H1 (cell line): ENCODE measurements around the gene CP. TPM values are rescaled to one million over a fixed set of nuclear protein-coding genes. Genes with fewer than 3 reads are reported as not detected.
A peak's percentile ranks its signal among the peaks of the same experiment; 100 is the strongest.

Experiments used
- CTCF ChIA-PET: fragments of 300-600 bp; sonication (Branson Sonifier 250); formaldehyde crosslinking; loops from one replicate; lab custom pipeline; 2021; ENCODE audit not compliant: partially characterized antibody; lab: Charles Lee
- POLR2A ChIA-PET: fragments of 300-600 bp; sonication (Branson Sonifier 250); formaldehyde crosslinking; loops from one replicate; lab custom pipeline; 2021; ENCODE audit warnings: inconsistent platforms; ENCODE audit not compliant: partially characterized antibody; lab: Charles Lee
- DNase-seq, 2 experiments: peaks; one replicate each; pipeline versions ENCODE4 v3.0.0 to v3.0.0-alpha.2; 2010 to 2022; ENCODE audit warnings: low spot score in 2 of 2, low read depth in 1 of 2, mixed read lengths in 1 of 2
- FAIRE-seq: peaks from 2 replicates; lab custom pipeline; 2011; peaks lifted over from hg19 to GRCh38; lab: Jason Lieb, UNC
- H2AFZ ChIP-seq: 2 replicates; pipeline ENCODE4 v1.8.1; 2012; ENCODE audit warnings: low read length, inconsistent platforms
- H2AK5ac ChIP-seq: 2 replicates; pipeline ENCODE4 v1.6.1; 2013; ENCODE audit warnings: low read depth, low read length
- H2BK120ac ChIP-seq: replicated peaks from 2 replicates; pipeline ENCODE3; 2013; ENCODE audit warnings: low read depth, low read length, inconsistent platforms
- H2BK12ac ChIP-seq: 2 replicates; pipeline ENCODE4 v1.6.1; 2013; ENCODE audit warnings: low read depth, low read length
- H2BK15ac ChIP-seq: 2 replicates; pipeline ENCODE4 v1.6.1; 2013; ENCODE audit warnings: low read length
- H2BK20ac ChIP-seq: 2 replicates; pipeline ENCODE4 v1.6.1; 2013; ENCODE audit warnings: low read length
- H2BK5ac ChIP-seq: 2 replicates; pipeline ENCODE4 v1.6.1; 2013; ENCODE audit warnings: low read depth, low read length
- H3K14ac ChIP-seq: 2 replicates; pipeline ENCODE4 v1.6.1; 2013; ENCODE audit warnings: inconsistent platforms; ENCODE audit not compliant: insufficient read length
- H3K18ac ChIP-seq: 2 replicates; pipeline ENCODE4 v1.6.1; 2013; ENCODE audit warnings: low read length; ENCODE audit errors: extremely low read depth
- H3K23ac ChIP-seq: 2 replicates; pipeline ENCODE4 v1.6.1; 2013; ENCODE audit warnings: inconsistent platforms; ENCODE audit not compliant: insufficient read length
- H3K23me2 ChIP-seq: 2 replicates; pipeline ENCODE4 v1.6.1; 2013; ENCODE audit warnings: low read depth, low read length
- H3K27ac ChIP-seq: 2 replicates; pipeline ENCODE4 v1.6.1; 2011; ENCODE audit warnings: low read depth, low read length, inconsistent platforms
- H3K27me3 ChIP-seq, 4 experiments: replicated peaks in 1 of 4; 1 replicate in 1 of 4; 2 replicates in 3 of 4; pipeline versions ENCODE4 v1.6.1 to v1.8.1; 2011 to 2013; ENCODE audit warnings: low read length in 3 of 4, mild to moderate bottlenecking in 3 of 4, inconsistent platforms in 2 of 4, mixed read lengths in 2 of 4, moderate library complexity in 1 of 4; ENCODE audit not compliant: control insufficient read depth in 3 of 4, insufficient read depth in 3 of 4; ENCODE audit errors: extremely low read depth in 1 of 4
- H3K36me3 ChIP-seq, 4 experiments: 2 replicates each; pipeline versions ENCODE4 v1.6.1 to v1.8.1; 2011 to 2013; ENCODE audit warnings: mild to moderate bottlenecking in 4 of 4, low read length in 3 of 4, moderate library complexity in 2 of 4, control low read depth in 1 of 4, inconsistent platforms in 1 of 4; ENCODE audit not compliant: insufficient read depth in 4 of 4, control insufficient read depth in 2 of 4
- H3K4ac ChIP-seq: replicated peaks from 2 replicates; pipeline ENCODE3; 2013; ENCODE audit warnings: low read length, low read depth, mixed read lengths, inconsistent platforms; ENCODE audit not compliant: insufficient read length
- H3K4me1 ChIP-seq, 4 experiments: replicated peaks in 1 of 4; 1 replicate in 1 of 4; 2 replicates in 3 of 4; pipeline versions ENCODE4 v1.6.1 to v1.8.1; 2011 to 2013; ENCODE audit warnings: low read length in 3 of 4, inconsistent platforms in 2 of 4, mixed read lengths in 1 of 4; ENCODE audit not compliant: insufficient read depth in 4 of 4, control insufficient read depth in 3 of 4
- H3K4me2 ChIP-seq, 2 experiments: 2 replicates each; pipeline versions ENCODE4 v1.6.1 to v1.8.1; 2011 to 2013; ENCODE audit warnings: low read depth in 2 of 2, low read length in 2 of 2, control low read depth in 1 of 2, inconsistent platforms in 1 of 2, mild to moderate bottlenecking in 1 of 2; ENCODE audit not compliant: insufficient read depth in 1 of 2
- H3K4me3 ChIP-seq, 4 experiments: fragments of 200-600, 300-600 bp in 1 of 4; sonication (generic), shearing (Covaris generic), sonication (Bioruptor Twin) in 1 of 4; 2 replicates each; pipeline versions ENCODE4 v1.5.1 to v1.8.1; 2011 to 2016; ENCODE audit warnings: low read length in 4 of 4, low read depth in 3 of 4, control low read depth in 2 of 4, inconsistent platforms in 2 of 4, mild to moderate bottlenecking in 2 of 4, mixed read lengths in 1 of 4, moderate library complexity in 1 of 4; ENCODE audit not compliant: insufficient read depth in 2 of 4; ENCODE audit errors: extremely low read depth in 1 of 4
- H3K56ac ChIP-seq: replicated peaks from 2 replicates; pipeline ENCODE3; 2013; ENCODE audit warnings: low read depth, mild to moderate bottlenecking, mixed read lengths, low read length, inconsistent platforms; ENCODE audit not compliant: insufficient read length
- H3K79me1 ChIP-seq: 2 replicates; pipeline ENCODE4 v1.6.1; 2013; ENCODE audit warnings: low read depth, low read length, control low read depth
- H3K79me2 ChIP-seq, 2 experiments: 2 replicates each; pipeline versions ENCODE4 v1.6.1 to v1.8.1; 2012 to 2013; ENCODE audit warnings: low read length in 2 of 2, mild to moderate bottlenecking in 2 of 2, inconsistent platforms in 1 of 2; ENCODE audit not compliant: insufficient read depth in 2 of 2, control insufficient read depth in 1 of 2
- H3K9ac ChIP-seq, 4 experiments: replicated peaks in 1 of 4; 1 replicate in 1 of 4; 2 replicates in 3 of 4; pipeline versions ENCODE4 v1.6.1 to v1.8.1; 2011 to 2013; ENCODE audit warnings: low read depth in 3 of 4, low read length in 3 of 4, control low read depth in 2 of 4, mild to moderate bottlenecking in 2 of 4, moderate library complexity in 2 of 4, inconsistent platforms in 1 of 4; ENCODE audit errors: extremely low read depth in 1 of 4
- H3K9me3 ChIP-seq, 2 experiments: 2 replicates each; pipeline versions ENCODE4 v1.6.1 to v1.8.1; 2012 to 2013; ENCODE audit warnings: mild to moderate bottlenecking in 2 of 2, moderate library complexity in 2 of 2, control low read depth in 1 of 2, inconsistent platforms in 1 of 2, low read depth in 1 of 2, low read length in 1 of 2, mixed read lengths in 1 of 2; ENCODE audit not compliant: insufficient read depth in 2 of 2
- H4K20me1 ChIP-seq, 2 experiments: replicated peaks in 1 of 2; 2 replicates each; pipeline versions ENCODE3 to v1.8.1; 2011 to 2013; ENCODE audit warnings: inconsistent platforms in 2 of 2, low read length in 2 of 2, mild to moderate bottlenecking in 1 of 2; ENCODE audit not compliant: insufficient read depth in 2 of 2, control insufficient read depth in 1 of 2
- H4K5ac ChIP-seq: 2 replicates; pipeline ENCODE4 v1.6.1; 2013; ENCODE audit warnings: low read length, low read depth, mixed read lengths, inconsistent platforms; ENCODE audit not compliant: insufficient read length
- H4K8ac ChIP-seq: 2 replicates; pipeline ENCODE4 v1.8.0; 2013; ENCODE audit warnings: mild to moderate bottlenecking, moderate library complexity, low read length, inconsistent platforms; ENCODE audit not compliant: insufficient read depth; ENCODE audit errors: extremely low read depth
- H4K91ac ChIP-seq: replicated peaks from 2 replicates; pipeline ENCODE3; 2013; ENCODE audit warnings: low read length, mixed read lengths, inconsistent platforms; ENCODE audit not compliant: insufficient read length
- BCL11A ChIP-seq, 2 experiments: IDR thresholded peaks; one replicate each; pipeline ENCODE4 v1.6.1; 2011; ENCODE audit warnings: low read depth in 2 of 2, low read length in 2 of 2, mild to moderate bottlenecking in 2 of 2
- CBX5 ChIP-seq: fragments of 300-800, 300-1000 bp; sonication (generic); IDR thresholded peaks from 2 replicates; pipeline ENCODE4 v1.7.1; 2016; ENCODE audit warnings: antibody characterized with exemption, low read length, low read depth
- E2F6 ChIP-seq: IDR thresholded peaks from 2 replicates; pipeline ENCODE4 v1.6.1; 2012; ENCODE audit warnings: inconsistent platforms
- JUND ChIP-seq: IDR thresholded peaks from 2 replicates; pipeline ENCODE4 v1.6.1; 2011; ENCODE audit warnings: mild to moderate bottlenecking, improper control_type of control experiment, low read length
- KDM1A ChIP-seq: fragments of 200-600, 300-600 bp; sonication (generic); IDR thresholded peaks from 2 replicates; pipeline ENCODE4 v1.7.1; 2016; ENCODE audit warnings: mild to moderate bottlenecking, low read length, borderline replicate concordance
- POLR2AphosphoS5 ChIP-seq: IDR thresholded peaks from 2 replicates; pipeline ENCODE4 v1.6.1; 2011; ENCODE audit warnings: low read depth, low read length
- RXRA ChIP-seq: IDR thresholded peaks from 2 replicates; pipeline ENCODE4 v1.6.1; 2011; ENCODE audit warnings: low read depth, mild to moderate bottlenecking, low read length, moderate library complexity; ENCODE audit not compliant: insufficient read depth
- SIN3A ChIP-seq, 2 experiments: IDR thresholded peaks in 1 of 2; conservative IDR thresholded peaks in 1 of 2; 2 replicates each; pipeline ENCODE4 v1.6.1; 2011 to 2012; ENCODE audit warnings: low read length in 2 of 2, improper control_type of control experiment in 1 of 2, low read depth in 1 of 2, mild to moderate bottlenecking in 1 of 2
- SIRT6 ChIP-seq: IDR thresholded peaks from one replicate; pipeline ENCODE4 v1.7.1; 2012; ENCODE audit warnings: low read length, inconsistent platforms
- TBP ChIP-seq: IDR thresholded peaks from 2 replicates; pipeline ENCODE4 v1.6.1; 2011; ENCODE audit warnings: low read depth, low read length, improper control_type of control experiment
- WGBS, 2 experiments: shearing (Covaris generic) in 1 of 2; methylation state at CpG; one replicate each; pipeline versions ENCODE4 v1.1.6 to v1.1.7; 2013 to 2015; ENCODE audit warnings: low lambda C conversion rate in 2 of 2, mixed read lengths in 2 of 2, inconsistent platforms in 1 of 2, low coverage in 1 of 2, missing lambda C conversion rate in 1 of 2; ENCODE audit not compliant: insufficient replicate concordance in 2 of 2, insufficient coverage in 1 of 2, insufficient read length in 1 of 2; ENCODE audit errors: extremely low coverage in 1 of 2, missing lambda C conversion rate in 1 of 2; 5-methylcytosine and 5-hydroxymethylcytosine counted together
- long read RNA-seq, 2 experiments: library from RNA in 1 of 2; library from capped mRNA in 1 of 2; stranded (forward); transcript quantifications; one replicate each; pipeline ENCODE4 v2.0.0, GENCODE V29; 2021; ENCODE audit warnings: inconsistent platforms in 1 of 2
- polyA minus RNA-seq, 3 experiments: library from RNA; depleted of rRNA, polyadenylated mRNA; stranded (reverse); fragments of >200 nt; gene quantifications; 1 replicate in 2 of 3; 2 replicates in 1 of 3; pipeline ENCODE4 v1.2.3, GENCODE V29; 2011
- polyA plus RNA-seq, 7 experiments: library from polyadenylated mRNA; depleted of rRNA in 3 of 7; stranded (reverse) in 5 of 7; unstranded in 2 of 7; fragments of >200 nt in 5 of 7; fragments of 200-250 nt in 2 of 7; gene quantifications; 1 replicate in 5 of 7; 2 replicates in 1 of 7; 4 replicates in 1 of 7; pipeline versions ENCODE4 v1.2.1 to v1.2.3, GENCODE V29; 2011 to 2013; ENCODE audit warnings: missing spikeins in 2 of 7, mixed read lengths in 2 of 7
- total RNA-seq: library from RNA; stranded (reverse); fragmentation: NEBNext Ultra II Directional; extraction: Animal tissue kit (Norgen Biotek cat#: 25700); gene quantifications from 2 replicates; pipeline ENCODE4 v1.2.1, GENCODE V29; 2021

CP gene
- total RNA-seq (2.1 and 2.6 TPM in 2 replicates), polyA plus RNA-seq (2011; rRNA removed) (0.32 and 0.46 TPM in 2 replicates), polyA minus RNA-seq (2011; rRNA and poly(A)+ RNA removed) (1.5 TPM in 2 replicates)
- polyA plus RNA-seq (2011; cell fraction: cytosol; rRNA removed) = 0.97 TPM
- polyA plus RNA-seq (2011; cell fraction: nucleus; rRNA removed) = 1.0 TPM
- 0.78 to 2.9 TPM (median 1.2 TPM) in 4 replicates for polyA plus RNA-seq (2012, experiment 1 of 2)
- not detected for polyA plus RNA-seq (2012, experiment 2 of 2)
- polyA plus RNA-seq (2013, experiment 1 of 2) = 3.0 TPM
- polyA plus RNA-seq (2013, experiment 2 of 2) = 3.2 TPM
- not detected for polyA minus RNA-seq (2011; cell fraction: cytosol; rRNA and poly(A)+ RNA removed)
- polyA minus RNA-seq (2011; cell fraction: nucleus; rRNA and poly(A)+ RNA removed) = 5.9 TPM
- long read RNA-seq, experiment 1, partial matches to known transcripts = 0 of 1 reads
- long read RNA-seq, experiment 1, other reads (novel, unspliced or antisense) = 0 of 1 reads
- long read RNA-seq, experiment 2, partial matches to known transcripts = 1 of 3 reads
- long read RNA-seq, experiment 2, other reads (novel, unspliced or antisense) = 2 of 3 reads

GRCh38 chr3:149221783-149222517, at the start of gene CP:
CP (minus strand) TSS chr3:149221829; CDS start chr3:149221792, 37 bp downstream.
- Histone ChIP-seq H3K18ac (no peak within 1 kb of the TSS), H3K23ac (no peak within 1 kb of the TSS), H2BK120ac (no peak within 1 kb of the TSS), H4K91ac (no peak within 1 kb of the TSS), H3K27me3 (no peaks in the 10 kb centered on the region), H3K4me1 (peaks cover 0 to 7% (median 0%) of the 10 kb centered on the region in 4 experiments; a peak in 3 of 7 replicates), H3K9ac (no peak within 1 kb of the TSS), H4K20me1 (no peaks in the 10 kb centered on the region), H3K4ac (no peak within 1 kb of the TSS), H2AK5ac (no peak within 1 kb of the TSS), H2BK12ac (no peak within 1 kb of the TSS), H3K4me3 (no peak within 1 kb of the TSS), H4K5ac (peak within 1 kb of the TSS; percentile 54), H3K36me3 (no peaks in the 10 kb centered on the region; a peak in 2 of 8 replicates), H2AFZ (no peak within 1 kb of the TSS), H3K9me3 (no peaks in the 10 kb centered on the region), H2BK5ac (no peak within 1 kb of the TSS), H4K8ac (no peak within 1 kb of the TSS), H3K79me2 (no peaks in the 10 kb centered on the region), H2BK15ac (no peak within 1 kb of the TSS), H3K4me2 (no peak within 1 kb of the TSS), H3K27ac (no peak within 1 kb of the TSS), H3K79me1 (no peaks in the 10 kb centered on the region), H3K23me2 (no peaks in the 10 kb centered on the region), H3K14ac (no peak within 1 kb of the TSS), H2BK20ac (no peak within 1 kb of the TSS), H3K56ac (no peak within 1 kb of the TSS)
- FAIRE-seq (no peak), DNase-seq (no peak)
- ChIA-PET POLR2A (interaction anchor here (1.0 kb wide), 1 partner anchor 27 kb away, joined by 3 read pairs; no protein-coding TSS in a partner anchor), CTCF (no interaction called here)
- 84% methylated on average over 3 of the region's 3 CpGs; no CpG with 5 or more reads in 1 of the 2 experiments for WGBS, 2 experiments
- no peak for TF ChIP-seq SIN3A (conservative IDR thresholded peaks at IDR 0.05 in 1 of 2, IDR thresholded peaks at IDR 0.05 in 1 of 2; ENCODE audit: low read depth in 1 of 2, low read length in 2 of 2)
- TF ChIP-seq E2F6 = no peak
- TF ChIP-seq CBX5 = no peak
- no peak for TF ChIP-seq BCL11A (IDR thresholded peaks at IDR 0.05; ENCODE audit: low read depth in 2 of 2, low read length in 2 of 2)
- TF ChIP-seq RXRA = no peak
- no peak for TF ChIP-seq KDM1A
- no peak for TF ChIP-seq JUND
- TF ChIP-seq POLR2AphosphoS5 = no peak
- TF ChIP-seq TBP = no peak
- TF ChIP-seq SIRT6 = no peak
